GM21528 (cell line): ENCODE results near the gene SLC23A2.
"Not testable (repeated sequence)": the region's sequence is repeated elsewhere in the genome, so short reads cannot be mapped to it uniquely, and the experiment has no call there.

Experiments
- ATAC-seq: cut with Tn5 transposase; IDR thresholded peaks from one replicate; pipeline ENCODE4 v1.9.1; 2021; ENCODE audit warnings: mild to moderate bottlenecking, moderate library complexity; ENCODE audit not compliant: unreplicated experiment, low FRiP score

SLC23A2 gene

GRCh38 chr20:4883546-4883945 is 117.8 kb downstream of the SLC23A2 start:
- ATAC-seq, result no peak

GRCh38 chr20:4883051-4883450 is 118.3 kb downstream of the SLC23A2 start:
- ATAC-seq, result no peak

GRCh38 chr20:4881006-4881730 is 120.1 kb downstream of the SLC23A2 start:
- no peak for ATAC-seq

GRCh38 chr20:4880051-4880450 is 121.3 kb downstream of the SLC23A2 start:
- no peak for ATAC-seq

GRCh38 chr20:4878099-4878498 is 123.2 kb downstream of the SLC23A2 start:
- ATAC-seq, result not testable (repeated sequence)

- no peak for ATAC-seq
Measured at GRCh38 chr20:4876731-4877130, 124.6 kb downstream of the SLC23A2 start.

DNA sequence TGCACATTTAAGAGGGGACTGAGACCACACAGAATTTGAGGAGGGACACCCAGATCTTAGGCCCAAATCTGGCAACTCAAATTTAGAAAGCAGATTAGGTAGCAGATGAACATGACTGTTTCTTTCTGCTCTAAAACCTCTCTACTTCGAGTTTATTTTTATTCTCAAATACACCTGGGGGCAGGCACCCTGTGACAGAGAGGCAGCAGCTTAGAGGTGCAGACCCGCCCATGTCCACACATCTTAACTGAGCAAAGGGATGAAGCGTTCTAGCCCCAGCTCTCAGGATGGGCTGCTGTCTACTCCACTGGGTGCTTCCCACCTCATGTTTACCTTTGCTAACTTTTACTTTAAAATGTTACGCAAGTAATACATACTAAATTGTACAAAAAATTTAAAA is 125.0 kb downstream of the SLC23A2 start:
- ATAC-seq, result no peak

DNA sequence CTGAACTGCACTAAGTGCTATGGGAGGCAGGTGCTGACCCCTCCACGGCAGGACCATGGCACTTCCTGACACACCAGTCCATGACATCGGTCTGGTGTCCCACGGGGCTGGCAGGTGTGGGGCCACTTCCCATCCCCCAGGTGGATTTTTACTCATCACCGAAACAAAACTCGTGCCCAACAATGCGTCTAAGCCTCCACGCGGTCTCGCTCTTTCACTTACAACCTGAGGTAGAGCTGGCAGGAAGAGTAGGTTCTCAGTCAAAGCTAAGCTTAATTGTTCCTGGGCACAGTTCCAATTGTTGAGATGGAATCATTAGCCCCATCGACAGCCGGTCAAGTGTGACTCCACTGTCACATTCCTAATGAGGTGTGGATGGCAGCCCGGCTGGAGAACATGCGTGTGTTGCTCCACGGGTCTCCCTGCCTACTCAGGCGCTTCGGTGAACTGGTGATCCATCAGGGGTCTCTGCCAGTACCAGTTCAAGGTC is 125.7 kb downstream of the SLC23A2 start:
- ATAC-seq, result no peak

DNA sequence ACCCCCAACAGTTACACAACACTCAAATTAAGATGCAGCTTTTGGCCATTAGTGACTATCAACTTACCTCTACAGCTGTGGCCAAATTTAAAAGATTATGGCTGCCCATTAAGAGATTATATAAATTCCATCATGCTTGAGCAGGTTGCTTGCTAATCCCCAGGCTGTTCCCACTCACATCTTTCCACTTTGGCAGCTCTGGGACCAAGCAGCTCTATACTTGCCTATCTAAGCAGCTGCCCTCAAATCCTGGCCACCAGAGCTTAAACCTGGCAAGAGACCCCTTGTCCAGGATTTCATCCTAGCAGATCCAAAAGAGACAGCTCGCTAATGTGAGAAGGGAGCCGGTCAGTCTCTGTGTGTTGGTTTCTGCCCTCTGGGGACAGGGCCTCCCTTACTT is 127.9 kb downstream of the SLC23A2 start:
- no peak for ATAC-seq

- ATAC-seq, result no peak
Measured at GRCh38 chr20:4871486-4871885, 129.8 kb downstream of the SLC23A2 start.

- no peak for ATAC-seq
Measured at GRCh38 chr20:4870906-4871305, 130.4 kb downstream of the SLC23A2 start.

GRCh38 chr20:4869290-4870193 is 131.8 kb downstream of the SLC23A2 start:
- ATAC-seq, result no peak

- ATAC-seq, result no peak
Measured at GRCh38 chr20:4867051-4867450, 134.3 kb downstream of the SLC23A2 start.

DNA sequence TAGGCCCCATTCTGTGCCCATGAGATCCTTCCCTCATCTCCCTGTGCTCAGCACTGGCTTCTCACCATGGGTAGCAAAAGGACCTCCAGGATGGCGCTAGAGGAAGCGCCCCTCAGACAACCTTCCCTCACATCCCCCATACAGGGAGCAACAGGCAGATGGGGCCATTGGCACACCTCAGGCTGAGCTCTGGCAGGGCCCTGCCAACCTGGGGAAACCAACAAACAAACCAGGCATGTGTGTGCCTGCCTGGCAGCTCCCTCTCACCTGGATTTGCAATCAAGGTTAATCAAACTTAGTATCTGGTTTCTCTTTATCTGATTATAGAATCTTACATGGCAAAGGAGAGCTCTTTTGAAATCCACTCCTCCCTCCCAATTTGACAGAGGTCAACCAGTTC is 134.9 kb downstream of the SLC23A2 start:
- no peak for ATAC-seq

DNA sequence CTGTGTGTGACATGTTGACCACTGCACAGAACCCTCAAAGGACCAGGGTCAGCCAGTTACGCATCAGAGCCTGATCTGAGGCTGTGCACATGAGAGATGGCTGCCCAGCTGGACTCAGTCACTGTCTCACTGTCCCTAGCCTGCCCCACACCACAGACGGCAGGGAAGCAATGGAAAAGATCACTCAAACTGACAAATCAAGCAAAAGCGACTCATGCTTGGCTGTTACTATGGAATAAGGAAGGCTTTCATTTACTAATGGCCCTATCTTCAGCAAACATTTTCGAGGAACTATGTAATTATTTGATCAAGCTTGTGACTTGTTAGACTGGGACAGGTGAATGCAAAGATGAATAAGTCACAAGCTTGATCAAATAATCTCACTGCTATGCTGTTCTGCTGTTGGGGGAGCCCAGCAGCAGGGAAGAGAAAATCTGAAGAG is 137.0 kb downstream of the SLC23A2 start:
- no peak for ATAC-seq

DNA sequence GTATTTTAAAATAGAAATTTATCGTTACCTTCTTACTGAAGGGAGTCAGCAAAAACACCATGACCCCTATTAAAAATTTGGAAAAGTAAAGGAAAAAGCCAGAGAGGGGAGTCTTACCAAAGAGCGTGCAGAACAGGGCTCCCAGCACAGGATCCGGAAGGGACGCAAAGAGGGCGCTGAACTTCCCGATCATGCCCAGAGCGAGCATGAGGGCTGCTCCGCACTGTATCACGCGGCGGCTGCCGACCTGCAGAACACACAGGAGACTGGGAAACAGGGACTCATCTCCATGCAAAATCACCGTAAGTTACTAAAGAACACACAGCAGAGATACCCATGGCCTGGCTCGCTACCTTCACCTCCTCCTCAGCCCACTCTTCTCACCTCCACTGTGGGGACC is 138.6 kb downstream of the SLC23A2 start:
- ATAC-seq, result no peak

DNA sequence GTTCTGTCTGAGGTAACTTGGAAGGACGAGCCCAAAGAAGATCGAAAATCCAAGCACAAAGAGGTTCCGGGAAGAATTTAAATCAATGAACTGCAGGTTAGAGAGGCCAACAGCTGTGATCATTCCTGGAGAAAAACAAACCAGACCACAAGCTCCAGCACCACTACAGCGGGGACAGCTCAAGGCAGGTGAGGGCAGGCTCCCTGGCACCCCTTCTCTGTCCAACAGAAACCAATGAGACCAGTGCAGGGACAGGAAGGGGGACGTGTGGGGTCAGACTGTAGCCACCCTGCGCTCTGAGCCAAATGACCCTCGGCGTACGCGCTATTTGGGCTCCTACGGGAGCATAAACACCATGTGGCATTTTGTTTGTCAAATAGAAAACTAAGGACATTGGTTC is 139.3 kb downstream of the SLC23A2 start:
- ATAC-seq, result no peak

DNA sequence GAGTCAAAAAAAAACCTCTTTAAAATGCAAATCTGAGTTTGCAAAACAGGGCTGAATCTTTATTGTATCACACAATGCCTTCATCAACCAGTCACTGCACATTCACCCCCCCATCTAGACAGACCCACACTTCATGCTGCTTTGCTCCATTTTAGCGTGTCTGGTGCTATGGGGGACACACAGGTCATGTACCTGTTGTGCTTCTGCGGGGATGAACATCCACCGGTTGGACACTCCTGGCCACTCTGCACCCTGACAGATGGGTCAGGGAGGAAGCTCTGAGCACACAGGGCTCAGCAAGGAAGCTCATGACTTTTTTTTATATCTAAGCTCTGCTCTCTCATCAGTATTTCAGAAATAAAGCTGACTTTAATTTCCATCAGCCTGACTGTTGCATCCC is 143.3 kb downstream of the SLC23A2 start:
- ATAC-seq, result no peak

DNA sequence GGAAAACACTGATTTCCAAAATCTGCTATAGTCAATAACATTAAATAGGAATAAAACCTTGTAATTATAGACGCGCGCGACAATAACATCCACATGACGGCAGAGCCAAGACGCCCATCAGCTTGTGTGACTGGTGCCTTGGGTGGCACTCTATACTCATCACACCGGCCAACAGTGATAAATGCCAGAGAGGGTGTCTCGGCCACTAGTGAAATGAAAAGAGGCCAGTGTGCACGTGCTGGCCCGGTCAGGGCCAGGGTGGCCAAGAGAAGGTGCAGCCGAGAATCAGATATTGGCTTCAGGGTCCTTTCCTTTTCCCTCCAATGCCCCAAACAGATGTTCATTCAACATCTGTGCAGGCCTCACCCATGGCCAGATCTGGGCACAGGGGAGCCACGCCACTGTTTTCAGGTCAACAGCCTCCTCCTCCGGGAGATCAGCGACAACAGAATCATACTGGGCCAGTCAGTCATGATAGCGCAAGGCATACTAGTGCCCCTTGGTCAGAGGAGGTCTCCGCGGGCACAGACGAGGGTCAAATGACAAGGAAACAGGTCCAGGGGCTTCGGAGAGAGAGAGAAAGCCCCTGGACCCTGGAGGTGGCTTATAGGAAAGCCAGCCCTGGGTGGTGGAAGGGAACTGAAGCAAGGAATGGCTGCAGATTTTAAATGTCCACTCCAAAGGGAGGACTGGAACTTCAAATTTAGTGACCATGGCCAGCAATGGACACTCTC is 145.1 kb downstream of the SLC23A2 start:
- ATAC-seq, result no peak

DNA sequence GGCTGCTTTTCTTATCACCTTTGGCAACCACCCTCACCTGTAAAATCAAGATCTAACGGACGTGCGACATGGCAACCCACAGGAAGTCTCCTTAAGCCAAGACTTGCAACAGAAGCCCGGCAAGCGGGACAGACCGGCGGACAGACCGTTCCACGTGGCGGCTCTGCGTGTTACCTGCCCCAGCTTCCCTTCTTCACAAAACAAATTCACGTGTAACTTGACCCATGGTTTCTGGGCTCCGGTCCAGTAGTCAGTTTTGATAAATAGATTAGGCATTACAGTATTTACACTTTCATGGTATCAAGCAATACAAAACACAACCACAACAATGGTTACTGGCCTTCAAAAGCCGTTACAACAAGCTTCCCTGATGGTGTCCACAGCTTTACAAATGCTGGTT is 145.8 kb downstream of the SLC23A2 start:
- no peak for ATAC-seq

- ATAC-seq, result no peak
Measured at GRCh38 chr20:4855097-4855496, 146.2 kb downstream of the SLC23A2 start.
